OCI-LY1 (cell line): Measurements from ENCODE around the gene GRIP1.

Experiments
- H2AFZ ChIP-seq: fragments of 200-600 bp; sonication (generic), shearing (Covaris generic); 2 replicates; pipeline ENCODE4 v1.6.0; 2014; ENCODE audit warnings: antibody characterized with exemption, mild to moderate bottlenecking, low read length
- H3F3A ChIP-seq: fragments of 200-600 bp; sonication (generic), shearing (Covaris generic); 2 replicates; pipeline ENCODE4 v1.6.0; 2014; ENCODE audit warnings: mild to moderate bottlenecking, antibody characterized with exemption, low read length, moderate library complexity; ENCODE audit not compliant: insufficient read depth
- H3K27ac ChIP-seq: fragments of 200-600 bp; sonication (generic); 2 replicates; pipeline ENCODE4 v1.5.1; 2014; ENCODE audit warnings: low read length, mixed run types, mild to moderate bottlenecking, low read depth; ENCODE audit not compliant: poor library complexity, severe bottlenecking
- H3K27me3 ChIP-seq: fragments of 200-600 bp; sonication (generic); 2 replicates; pipeline ENCODE4 v1.6.0; 2014; ENCODE audit warnings: antibody characterized with exemption, mild to moderate bottlenecking, low read length, moderate library complexity; ENCODE audit not compliant: insufficient read depth
- H3K36me3 ChIP-seq: fragments of 200-600 bp; sonication (generic); 2 replicates; pipeline ENCODE4 v1.6.1; 2014; ENCODE audit warnings: mild to moderate bottlenecking, antibody characterized with exemption, low read length, moderate library complexity, mixed read lengths; ENCODE audit not compliant: insufficient read depth
- H3K4me1 ChIP-seq: fragments of 200-600 bp; sonication (generic); 2 replicates; pipeline ENCODE4 v1.5.1; 2014; ENCODE audit warnings: mild to moderate bottlenecking, low read length, moderate library complexity; ENCODE audit not compliant: insufficient read depth, severe bottlenecking
- H3K4me2 ChIP-seq: fragments of 200-600 bp; sonication (generic), shearing (Covaris generic); 2 replicates; pipeline ENCODE4 v1.6.1; 2014; ENCODE audit warnings: low read length
- H3K4me3 ChIP-seq: fragments of 200-600 bp; sonication (generic); 2 replicates; pipeline ENCODE4 v1.5.1; 2014; ENCODE audit warnings: low read length, low read depth, mild to moderate bottlenecking, mixed read lengths; ENCODE audit not compliant: poor library complexity, severe bottlenecking
- H3K79me2 ChIP-seq: fragments of 200-600 bp; shearing (Covaris generic); 2 replicates; pipeline ENCODE4 v1.6.1; 2016; ENCODE audit warnings: mixed run types, low read length, mixed read lengths; ENCODE audit not compliant: insufficient read depth
- H3K9ac ChIP-seq: fragments of 200-600 bp; sonication (generic), shearing (Covaris generic); 2 replicates; pipeline ENCODE4 v1.6.1; 2014; ENCODE audit warnings: mild to moderate bottlenecking, low read length, mixed read lengths
- H3K9me2 ChIP-seq: fragments of 200-600 bp; sonication (generic), shearing (Covaris generic); 2 replicates; pipeline ENCODE4 v1.6.1; 2014; ENCODE audit warnings: low read depth, mild to moderate bottlenecking, low read length, mixed read lengths
- H3K9me3 ChIP-seq: fragments of 200-600 bp; shearing (Covaris generic); 2 replicates; pipeline ENCODE4 v1.6.1; 2014; ENCODE audit warnings: low read length, mixed read lengths
- H4K20me1 ChIP-seq: fragments of 200-600 bp; sonication (generic), shearing (Covaris generic); 2 replicates; pipeline ENCODE4 v1.6.0; 2016; ENCODE audit warnings: mild to moderate bottlenecking, low read length; ENCODE audit not compliant: insufficient read depth
- EZH2 ChIP-seq: fragments of 200-600 bp; sonication (generic), shearing (Covaris generic); IDR thresholded peaks from 2 replicates; pipeline ENCODE4 v1.8.0; 2017; ENCODE audit warnings: borderline replicate concordance, mixed run types, mild to moderate bottlenecking, antibody characterized with exemption, low read length, moderate library complexity, mixed read lengths
- TF ChIP-seq, protein P1 (sequence below): fragments of 200-600 bp; sonication (generic), shearing (Covaris generic); IDR thresholded peaks from 2 replicates; pipeline ENCODE4 v1.5.1; 2017; ENCODE audit warnings: mild to moderate bottlenecking, antibody characterized with exemption, low read length, moderate library complexity, mixed read lengths

Gene GRIP1

DNA sequence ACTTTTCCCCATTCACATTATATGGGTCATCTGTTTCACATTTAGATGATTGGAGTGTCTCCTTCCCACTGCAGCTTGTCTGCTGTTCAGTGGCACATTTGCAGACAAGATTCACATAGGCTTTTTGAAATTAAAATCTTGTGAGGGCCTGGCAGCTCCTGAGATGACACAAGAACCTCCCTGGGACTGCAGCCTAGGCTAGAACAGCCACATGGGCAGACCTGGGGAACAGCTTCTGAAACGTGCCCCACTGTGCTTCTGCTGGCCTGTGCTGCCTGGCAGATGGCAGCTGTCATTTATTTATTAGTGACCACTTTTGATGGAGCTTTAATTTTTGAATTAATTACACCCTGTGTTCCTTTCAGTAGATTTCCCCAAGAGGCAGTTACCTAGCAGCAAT is 137.4 kb downstream of the GRIP1 start:
- no peaks in the 10 kb centered on the region for H4K20me1 ChIP-seq
- H3K4me1 ChIP-seq = no peaks in the 10 kb centered on the region
- no peak overlapping the region for H3K4me2 ChIP-seq
- no peak overlapping the region for H2AFZ ChIP-seq
- no peaks in the 10 kb centered on the region for H3F3A ChIP-seq
- no peak overlapping the region for H3K27ac ChIP-seq
- no peak for TF ChIP-seq EZH2
- TF ChIP-seq, protein P1, sequence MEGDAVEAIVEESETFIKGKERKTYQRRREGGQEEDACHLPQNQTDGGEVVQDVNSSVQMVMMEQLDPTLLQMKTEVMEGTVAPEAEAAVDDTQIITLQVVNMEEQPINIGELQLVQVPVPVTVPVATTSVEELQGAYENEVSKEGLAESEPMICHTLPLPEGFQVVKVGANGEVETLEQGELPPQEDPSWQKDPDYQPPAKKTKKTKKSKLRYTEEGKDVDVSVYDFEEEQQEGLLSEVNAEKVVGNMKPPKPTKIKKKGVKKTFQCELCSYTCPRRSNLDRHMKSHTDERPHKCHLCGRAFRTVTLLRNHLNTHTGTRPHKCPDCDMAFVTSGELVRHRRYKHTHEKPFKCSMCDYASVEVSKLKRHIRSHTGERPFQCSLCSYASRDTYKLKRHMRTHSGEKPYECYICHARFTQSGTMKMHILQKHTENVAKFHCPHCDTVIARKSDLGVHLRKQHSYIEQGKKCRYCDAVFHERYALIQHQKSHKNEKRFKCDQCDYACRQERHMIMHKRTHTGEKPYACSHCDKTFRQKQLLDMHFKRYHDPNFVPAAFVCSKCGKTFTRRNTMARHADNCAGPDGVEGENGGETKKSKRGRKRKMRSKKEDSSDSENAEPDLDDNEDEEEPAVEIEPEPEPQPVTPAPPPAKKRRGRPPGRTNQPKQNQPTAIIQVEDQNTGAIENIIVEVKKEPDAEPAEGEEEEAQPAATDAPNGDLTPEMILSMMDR = no peak
- no peaks in the 10 kb centered on the region for H3K79me2 ChIP-seq
- H3K9me3 ChIP-seq = no peaks in the 10 kb centered on the region
- no peaks in the 10 kb centered on the region for H3K27me3 ChIP-seq
- H3K4me3 ChIP-seq = no peak overlapping the region
- no peak overlapping the region for H3K9ac ChIP-seq
- no peaks in the 10 kb centered on the region for H3K36me3 ChIP-seq
- H3K9me2 ChIP-seq = no peaks in the 10 kb centered on the region

DNA sequence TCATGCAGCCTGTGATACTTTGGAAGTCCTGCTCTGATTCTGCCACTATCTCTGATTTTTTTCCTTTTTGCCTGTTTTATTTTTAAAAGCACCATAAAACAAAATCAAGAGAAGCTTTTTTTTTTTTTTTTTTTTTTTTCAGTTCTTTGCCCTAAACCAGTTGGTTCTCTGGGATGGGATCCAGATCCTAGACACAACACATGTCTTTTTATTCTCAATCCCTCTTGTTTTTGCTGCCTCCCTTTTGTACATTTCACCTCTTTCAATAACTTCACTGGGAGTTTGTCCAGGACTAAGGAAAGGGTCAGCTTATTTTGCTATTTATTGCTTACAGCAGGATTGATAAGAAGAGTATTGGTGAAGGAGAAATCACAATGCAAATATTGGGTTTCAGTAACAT is 139.4 kb downstream of the GRIP1 start:
- Histone ChIP-seq H3K9me2 (no peaks in the 10 kb centered on the region), H3K9me3 (no peaks in the 10 kb centered on the region), H3K27ac (no peak overlapping the region), H3K4me1 (no peaks in the 10 kb centered on the region), H3K9ac (no peak overlapping the region), H3K27me3 (no peaks in the 10 kb centered on the region), H3F3A (no peaks in the 10 kb centered on the region), H3K4me2 (no peak overlapping the region), H2AFZ (no peak overlapping the region), H3K36me3 (no peaks in the 10 kb centered on the region), H3K4me3 (no peak overlapping the region), H4K20me1 (no peaks in the 10 kb centered on the region), H3K79me2 (no peaks in the 10 kb centered on the region)
- TF ChIP-seq EZH2 = no peak
- TF ChIP-seq, protein P1 = no peak

DNA sequence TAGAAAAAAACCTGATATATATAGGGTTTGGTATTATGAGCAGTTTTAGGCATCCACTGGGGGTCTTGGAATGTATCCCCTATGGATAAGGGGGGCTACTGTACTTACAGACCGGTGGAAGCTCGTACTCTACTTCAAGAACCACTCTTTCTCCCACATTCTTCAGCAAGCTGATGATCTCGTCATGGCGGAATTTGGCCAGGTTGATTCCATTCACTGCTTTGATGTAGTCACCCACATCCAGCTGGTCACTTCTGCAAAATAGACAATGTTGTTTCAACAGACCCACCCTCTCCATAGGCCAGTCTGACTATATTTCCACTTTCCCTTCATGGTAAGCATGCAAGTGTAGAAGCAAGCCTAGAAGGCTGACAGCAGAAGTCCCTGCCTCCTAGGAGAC is 139.9 kb downstream of the GRIP1 start:
- H3K79me2 ChIP-seq = no peaks in the 10 kb centered on the region
- no peaks in the 10 kb centered on the region for H3K9me3 ChIP-seq
- no peak overlapping the region for H2AFZ ChIP-seq
- no peaks in the 10 kb centered on the region for H3K9me2 ChIP-seq
- H3K36me3 ChIP-seq = no peaks in the 10 kb centered on the region
- no peaks in the 10 kb centered on the region for H3K27me3 ChIP-seq
- H3K9ac ChIP-seq = no peak overlapping the region
- H3K4me2 ChIP-seq = no peak overlapping the region
- TF ChIP-seq, protein P1 = no peak
- no peak for TF ChIP-seq EZH2
- H3K27ac ChIP-seq = no peak overlapping the region
- H4K20me1 ChIP-seq = no peaks in the 10 kb centered on the region
- no peaks in the 10 kb centered on the region for H3F3A ChIP-seq
- peaks cover under 1% of the 10 kb centered on the region for H3K4me1 ChIP-seq
- H3K4me3 ChIP-seq = no peak overlapping the region
